Fibroblast of lung (primary cell): Measurements from ENCODE around the gene SPTBN1.

Experiments used
- CTCF ChIP-seq, 2 donors: IDR thresholded peaks in 1 of 2; conservative IDR thresholded peaks in 1 of 2; 1 replicate in 1 of 2; 2 replicates in 1 of 2; pipeline ENCODE4 v1.5.1; 2011 to 2012; ENCODE audit warnings: low read length in 2 of 2, control low read depth in 1 of 2, inconsistent platforms in 1 of 2, low read depth in 1 of 2, mild to moderate bottlenecking in 1 of 2
- EZH2 ChIP-seq: IDR thresholded peaks from 2 replicates; pipeline ENCODE4 v1.5.1; 2012; ENCODE audit warnings: low read length, control low read depth, mild to moderate bottlenecking; ENCODE audit errors: missing control alignments

GRCh38 chr2:54671875-54672589, 215.9 kb downstream of the SPTBN1 start:
- TF ChIP-seq CTCF (conservative IDR thresholded peaks at IDR 0.05 in 1 of 2, IDR thresholded peaks at IDR 0.05 in 1 of 2; ENCODE audit: low read depth in 1 of 2, low read length in 2 of 2) (no peak), EZH2 (no peak)
